ENCODE data around the gene ZFHX3. TPM values are rescaled to one million over a fixed set of nuclear protein-coding genes. Genes with fewer than 3 reads are reported as not detected.

Gene ZFHX3
- total and polyA plus RNA-seq, 4 donors = 1.5 to 5.9 (median 3.0) TPM

- DNase-seq (ENCODE audit: low spot score) = no peak
- Histone ChIP-seq H3K27me3 (ENCODE audit: control insufficient read depth in 4 of 4, insufficient read depth in 4 of 4, low read length in 3 of 4) (no peaks in the 10 kb centered on the region), H3K4me3 (ENCODE audit: low read depth in 1 of 3, low read length in 3 of 3) (no peak overlapping the region), H3K9ac (ENCODE audit: low read depth in 1 of 2, low read length in 2 of 2) (no peak overlapping the region), H3K9me3 (ENCODE audit: control insufficient read depth in 4 of 4, low read length in 3 of 4) (peaks cover 0 to 3% (median 0%) of the 10 kb centered on the region in 4 donors), H3K27ac (ENCODE audit: low read depth in 1 of 2, low read length in 2 of 2) (no peak overlapping the region), H3K36me3 (ENCODE audit: control insufficient read depth in 4 of 4, insufficient read depth in 3 of 4, low read depth in 1 of 4, low read length in 3 of 4) (no peaks in the 10 kb centered on the region), H3K4me1 (ENCODE audit: control insufficient read depth in 4 of 4, insufficient read depth in 4 of 4, low read length in 3 of 4) (peaks cover 3 to 7% (median 7%) of the 10 kb centered on the region in 4 donors)
- 74% methylated on average over 22 of the region's 22 CpGs for whole genome bisulfite sequencing
- TF ChIP-seq, protein P1, sequence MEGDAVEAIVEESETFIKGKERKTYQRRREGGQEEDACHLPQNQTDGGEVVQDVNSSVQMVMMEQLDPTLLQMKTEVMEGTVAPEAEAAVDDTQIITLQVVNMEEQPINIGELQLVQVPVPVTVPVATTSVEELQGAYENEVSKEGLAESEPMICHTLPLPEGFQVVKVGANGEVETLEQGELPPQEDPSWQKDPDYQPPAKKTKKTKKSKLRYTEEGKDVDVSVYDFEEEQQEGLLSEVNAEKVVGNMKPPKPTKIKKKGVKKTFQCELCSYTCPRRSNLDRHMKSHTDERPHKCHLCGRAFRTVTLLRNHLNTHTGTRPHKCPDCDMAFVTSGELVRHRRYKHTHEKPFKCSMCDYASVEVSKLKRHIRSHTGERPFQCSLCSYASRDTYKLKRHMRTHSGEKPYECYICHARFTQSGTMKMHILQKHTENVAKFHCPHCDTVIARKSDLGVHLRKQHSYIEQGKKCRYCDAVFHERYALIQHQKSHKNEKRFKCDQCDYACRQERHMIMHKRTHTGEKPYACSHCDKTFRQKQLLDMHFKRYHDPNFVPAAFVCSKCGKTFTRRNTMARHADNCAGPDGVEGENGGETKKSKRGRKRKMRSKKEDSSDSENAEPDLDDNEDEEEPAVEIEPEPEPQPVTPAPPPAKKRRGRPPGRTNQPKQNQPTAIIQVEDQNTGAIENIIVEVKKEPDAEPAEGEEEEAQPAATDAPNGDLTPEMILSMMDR (IDR thresholded peaks at IDR 0.05; ENCODE audit: low read depth, low read length, missing input control) = no peak
- TF ChIP-seq FOXA2 (IDR thresholded peaks at IDR 0.05) = no peak
- TF ChIP-seq YY1 (IDR thresholded peaks at IDR 0.05) = no peak
- no peak for TF ChIP-seq HNF4G (IDR thresholded peaks at IDR 0.05)
- TF ChIP-seq, protein P2, sequence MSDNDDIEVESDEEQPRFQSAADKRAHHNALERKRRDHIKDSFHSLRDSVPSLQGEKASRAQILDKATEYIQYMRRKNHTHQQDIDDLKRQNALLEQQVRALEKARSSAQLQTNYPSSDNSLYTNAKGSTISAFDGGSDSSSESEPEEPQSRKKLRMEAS (IDR thresholded peaks at IDR 0.05) = no peak
- no peak for TF ChIP-seq TAF1 (conservative IDR thresholded peaks at IDR 0.05)
- no peak for TF ChIP-seq RXRA (IDR thresholded peaks at IDR 0.05)
- TF ChIP-seq EGR1 (IDR thresholded peaks at IDR 0.05; ENCODE audit: low read depth in 2 of 2) = no peak
- TF ChIP-seq FOXA1 (IDR thresholded peaks at IDR 0.05) = no peak
- TF ChIP-seq HNF4A (conservative IDR thresholded peaks at IDR 0.05) = no peak
- no peak for TF ChIP-seq JUND (IDR thresholded peaks at IDR 0.05)
- TF ChIP-seq ATF3 (IDR thresholded peaks at IDR 0.05) = no peak
- TF ChIP-seq SP1 (IDR thresholded peaks at IDR 0.05) = no peak
- TF ChIP-seq, protein P3, sequence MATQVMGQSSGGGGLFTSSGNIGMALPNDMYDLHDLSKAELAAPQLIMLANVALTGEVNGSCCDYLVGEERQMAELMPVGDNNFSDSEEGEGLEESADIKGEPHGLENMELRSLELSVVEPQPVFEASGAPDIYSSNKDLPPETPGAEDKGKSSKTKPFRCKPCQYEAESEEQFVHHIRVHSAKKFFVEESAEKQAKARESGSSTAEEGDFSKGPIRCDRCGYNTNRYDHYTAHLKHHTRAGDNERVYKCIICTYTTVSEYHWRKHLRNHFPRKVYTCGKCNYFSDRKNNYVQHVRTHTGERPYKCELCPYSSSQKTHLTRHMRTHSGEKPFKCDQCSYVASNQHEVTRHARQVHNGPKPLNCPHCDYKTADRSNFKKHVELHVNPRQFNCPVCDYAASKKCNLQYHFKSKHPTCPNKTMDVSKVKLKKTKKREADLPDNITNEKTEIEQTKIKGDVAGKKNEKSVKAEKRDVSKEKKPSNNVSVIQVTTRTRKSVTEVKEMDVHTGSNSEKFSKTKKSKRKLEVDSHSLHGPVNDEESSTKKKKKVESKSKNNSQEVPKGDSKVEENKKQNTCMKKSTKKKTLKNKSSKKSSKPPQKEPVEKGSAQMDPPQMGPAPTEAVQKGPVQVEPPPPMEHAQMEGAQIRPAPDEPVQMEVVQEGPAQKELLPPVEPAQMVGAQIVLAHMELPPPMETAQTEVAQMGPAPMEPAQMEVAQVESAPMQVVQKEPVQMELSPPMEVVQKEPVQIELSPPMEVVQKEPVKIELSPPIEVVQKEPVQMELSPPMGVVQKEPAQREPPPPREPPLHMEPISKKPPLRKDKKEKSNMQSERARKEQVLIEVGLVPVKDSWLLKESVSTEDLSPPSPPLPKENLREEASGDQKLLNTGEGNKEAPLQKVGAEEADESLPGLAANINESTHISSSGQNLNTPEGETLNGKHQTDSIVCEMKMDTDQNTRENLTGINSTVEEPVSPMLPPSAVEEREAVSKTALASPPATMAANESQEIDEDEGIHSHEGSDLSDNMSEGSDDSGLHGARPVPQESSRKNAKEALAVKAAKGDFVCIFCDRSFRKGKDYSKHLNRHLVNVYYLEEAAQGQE (IDR thresholded peaks at IDR 0.05) = no peak
- no peak for TF ChIP-seq NR2F2 (IDR thresholded peaks at IDR 0.05)
- no peak for TF ChIP-seq RAD21 (IDR thresholded peaks at IDR 0.05)
- TF ChIP-seq ZBTB33 (IDR thresholded peaks at IDR 0.05) = no peak
Measured at GRCh38 chr16:73000020-73000906, 47.7 kb downstream of the ZFHX3 start.

Measured in liver (tissue), 9 donors.